H9 (cell line): ENCODE results near the gene GPC6. TPM values are rescaled to one million over a fixed set of nuclear protein-coding genes. Genes with fewer than 3 reads are reported as not detected.

Experiments
- DNase-seq: peaks from one replicate; pipeline ENCODE4 v3.0.0-alpha.2; 2017
- H2AFZ ChIP-seq: one replicate; pipeline ENCODE4 v1.6.1; 2013; ENCODE audit warnings: mild to moderate bottlenecking, low read length, control low read depth, moderate library complexity
- H2AK5ac ChIP-seq: 2 replicates; pipeline ENCODE4 v1.6.1; 2013; ENCODE audit warnings: low read length, control low read depth, mixed read lengths; ENCODE audit not compliant: insufficient read length
- H2BK120ac ChIP-seq: one replicate; pipeline ENCODE4 v1.6.1; 2013; ENCODE audit warnings: low read depth, mild to moderate bottlenecking, low read length, control low read depth, inconsistent platforms; ENCODE audit not compliant: poor library complexity, severe bottlenecking
- H2BK12ac ChIP-seq: 2 replicates; pipeline ENCODE4 v1.6.1; 2013; ENCODE audit warnings: low read length, control low read depth, mixed read lengths, low read depth; ENCODE audit not compliant: insufficient read length
- H2BK15ac ChIP-seq: 2 replicates; pipeline ENCODE4 v1.6.1; 2013; ENCODE audit warnings: low read depth, low read length, control low read depth
- H2BK20ac ChIP-seq: one replicate; pipeline ENCODE4 v1.6.1; 2013; ENCODE audit warnings: low read depth, mild to moderate bottlenecking, low read length, control low read depth, inconsistent platforms; ENCODE audit not compliant: poor library complexity, severe bottlenecking
- H2BK5ac ChIP-seq: 2 replicates; pipeline ENCODE4 v1.6.1; 2013; ENCODE audit warnings: low read length, control low read depth, mixed read lengths; ENCODE audit not compliant: insufficient read length
- H3K14ac ChIP-seq: 2 replicates; pipeline ENCODE4 v1.6.1; 2013; ENCODE audit warnings: low read length, control low read depth; ENCODE audit not compliant: insufficient read depth
- H3K18ac ChIP-seq: 2 replicates; pipeline ENCODE4 v1.6.1; 2013; ENCODE audit warnings: low read depth, mild to moderate bottlenecking, mixed read lengths, low read length, control low read depth; ENCODE audit not compliant: insufficient read length
- H3K23ac ChIP-seq: 2 replicates; pipeline ENCODE4 v1.6.1; 2013; ENCODE audit warnings: low read length, control low read depth, mixed read lengths, low read depth; ENCODE audit not compliant: insufficient read length
- H3K23me2 ChIP-seq: 2 replicates; pipeline ENCODE4 v1.6.1; 2013; ENCODE audit warnings: low read depth, mild to moderate bottlenecking, mixed read lengths, low read length, control low read depth; ENCODE audit not compliant: insufficient read length, poor library complexity, severe bottlenecking
- H3K27ac ChIP-seq: 2 replicates; pipeline ENCODE4 v1.5.1; 2013; ENCODE audit warnings: low read length, control low read depth, mixed read lengths, low read depth; ENCODE audit not compliant: insufficient read length
- H3K27me3 ChIP-seq: 2 replicates; pipeline ENCODE4 v1.6.1; 2013; ENCODE audit warnings: low read length, control low read depth, inconsistent platforms; ENCODE audit not compliant: insufficient read depth
- H3K4ac ChIP-seq: 2 replicates; pipeline ENCODE4 v1.6.1; 2013; ENCODE audit warnings: low read depth, mild to moderate bottlenecking, control low read depth, inconsistent platforms, low read length, moderate library complexity
- H3K4me1 ChIP-seq: 2 replicates; pipeline ENCODE4 v1.6.1; 2013; ENCODE audit warnings: low read length, control low read depth, inconsistent platforms; ENCODE audit not compliant: insufficient read depth
- H3K4me2 ChIP-seq: 2 replicates; pipeline ENCODE4 v1.6.1; 2013; ENCODE audit warnings: low read length, control low read depth, mixed read lengths; ENCODE audit not compliant: insufficient read length, insufficient read depth
- H3K56ac ChIP-seq: 2 replicates; pipeline ENCODE4 v1.6.1; 2013; ENCODE audit warnings: low read depth, mild to moderate bottlenecking, mixed read lengths, low read length, control low read depth; ENCODE audit not compliant: insufficient read length
- H3K79me1 ChIP-seq: 2 replicates; pipeline ENCODE4 v1.6.1; 2013; ENCODE audit warnings: low read depth, mild to moderate bottlenecking, moderate library complexity, low read length, control low read depth, inconsistent platforms; ENCODE audit not compliant: insufficient read depth, poor library complexity, severe bottlenecking
- H3K79me2 ChIP-seq: 2 replicates; pipeline ENCODE4 v1.6.1; 2013; ENCODE audit warnings: low read length, control low read depth, inconsistent platforms; ENCODE audit not compliant: insufficient read depth
- H3K9ac ChIP-seq: 2 replicates; pipeline ENCODE4 v1.6.1; 2013; ENCODE audit warnings: low read length, control low read depth, mixed read lengths; ENCODE audit not compliant: insufficient read length; ENCODE audit errors: extremely low read depth
- H3K9me3 ChIP-seq: one replicate; pipeline ENCODE4 v1.6.1; 2013; ENCODE audit warnings: low read depth, low read length, inconsistent platforms; ENCODE audit not compliant: control insufficient read depth
- H3T11ph ChIP-seq: one replicate; pipeline ENCODE4 v1.6.1; 2013; ENCODE audit warnings: mild to moderate bottlenecking, low read length, control low read depth, inconsistent platforms
- H4K20me1 ChIP-seq: one replicate; pipeline ENCODE4 v1.6.1; 2013; ENCODE audit not compliant: control insufficient read depth, insufficient read length, insufficient read depth
- H4K5ac ChIP-seq: 2 replicates; pipeline ENCODE4 v1.6.1; 2013; ENCODE audit warnings: low read depth, mild to moderate bottlenecking, mixed read lengths, low read length, control low read depth; ENCODE audit not compliant: insufficient read length
- H4K8ac ChIP-seq: replicated peaks from 2 replicates; pipeline ENCODE4 v1.6.1; 2013; ENCODE audit warnings: low read length, control low read depth, mixed read lengths, low read depth; ENCODE audit not compliant: insufficient read length
- H4K91ac ChIP-seq: 2 replicates; pipeline ENCODE4 v1.6.1; 2013; ENCODE audit warnings: low read depth, mild to moderate bottlenecking, moderate library complexity, mixed read lengths, low read length, control low read depth; ENCODE audit not compliant: insufficient read length
- H3K27ac Mint-ChIP-seq, 3 experiments: 2 replicates in 2 of 3; 3 replicates in 1 of 3; pipeline ENCODE4 v1.8.0; 2020 to 2021; ENCODE audit warnings: mixed read lengths in 3 of 3, mild to moderate bottlenecking in 1 of 3, moderate library complexity in 1 of 3
- H3K27me3 Mint-ChIP-seq: 2 replicates; pipeline ENCODE4 v1.8.0; 2021; ENCODE audit warnings: low read depth, mild to moderate bottlenecking, moderate library complexity, mixed read lengths
- H3K36me3 Mint-ChIP-seq, 3 experiments: 2 replicates in 2 of 3; 3 replicates in 1 of 3; pipeline ENCODE4 v1.8.0; 2020 to 2021; ENCODE audit warnings: low read depth in 3 of 3, mixed read lengths in 3 of 3; ENCODE audit not compliant: insufficient read depth in 1 of 3
- H3K4me1 Mint-ChIP-seq, 2 experiments: 2 replicates each; pipeline ENCODE4 v1.8.0; 2020; ENCODE audit warnings: mixed read lengths in 2 of 2
- H3K4me3 Mint-ChIP-seq, 2 experiments: 2 replicates in 1 of 2; 3 replicates in 1 of 2; pipeline ENCODE4 v1.8.0; 2020 to 2021; ENCODE audit warnings: mild to moderate bottlenecking in 2 of 2, mixed read lengths in 2 of 2, moderate library complexity in 1 of 2
- H3K9me3 Mint-ChIP-seq, 2 experiments: 2 replicates in 1 of 2; 3 replicates in 1 of 2; pipeline ENCODE4 v1.8.0; 2020; ENCODE audit warnings: mild to moderate bottlenecking in 2 of 2, mixed read lengths in 2 of 2, moderate library complexity in 1 of 2
- WGBS: extraction: QIAGEN DNeasy Blood & Tissue Kit; methylation state at CpG from one replicate; pipeline ENCODE4 v1.1.7; 2013; ENCODE audit warnings: missing lambda C conversion rate, low lambda C conversion rate, mixed read lengths; ENCODE audit not compliant: insufficient read length; ENCODE audit errors: extremely low coverage; 5-methylcytosine and 5-hydroxymethylcytosine counted together
- total RNA-seq: library from RNA; stranded (reverse); gene quantifications from 2 replicates; pipeline ENCODE4 v1.2.1, GENCODE V29; 2021
- TF ChIP-seq, protein P1 (sequence below): fragments of 200-600 bp; sonication (generic); conservative IDR thresholded peaks from 3 replicates; pipeline ENCODE4 v1.8.0; 2021; ENCODE audit warnings: antibody characterized with exemption, mild to moderate bottlenecking

The GPC6 gene
- total RNA-seq, 1 experiment from 2014 or later, result 15.6 TPM

DNA sequence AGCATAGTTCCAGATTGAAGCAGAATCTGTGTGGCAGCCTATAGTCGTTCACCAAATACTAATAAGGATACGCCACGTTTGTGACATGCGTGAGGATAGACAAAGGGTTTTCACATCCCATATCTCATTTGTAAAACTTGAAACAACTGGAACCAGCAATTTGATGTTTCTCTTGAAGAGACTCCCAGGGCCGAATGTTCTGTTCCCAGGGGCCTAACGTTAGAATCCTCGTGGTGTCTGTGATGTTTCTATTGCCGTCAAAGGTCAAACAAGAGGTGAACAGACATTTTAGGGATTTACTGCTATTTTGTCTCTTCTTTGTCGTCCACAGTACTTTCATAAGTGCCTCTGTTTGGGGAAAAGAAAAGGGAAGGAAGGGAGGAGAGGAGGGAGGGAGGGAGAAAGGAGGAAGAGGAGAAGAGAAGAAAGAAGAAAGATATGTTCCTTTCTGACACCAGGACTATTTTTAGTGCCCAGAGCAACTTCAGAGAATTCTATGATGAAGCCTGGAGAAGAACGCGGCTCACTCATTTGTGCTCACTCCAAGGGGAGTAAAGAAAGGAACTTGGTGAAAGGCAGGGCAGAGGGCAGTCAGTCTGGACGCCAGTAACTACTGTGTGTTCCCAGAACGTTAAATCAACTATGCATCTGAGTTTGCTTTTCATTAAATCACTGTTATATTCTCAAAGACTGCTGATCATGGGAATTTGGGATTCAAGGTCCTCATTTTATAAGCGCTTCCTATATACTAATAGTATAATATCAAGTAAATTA lies 1098.3 kb downstream of the GPC6 start:
- H4K20me1 ChIP-seq, result no peaks in the 10 kb centered on the region
- no peak overlapping the region for H3T11ph ChIP-seq
- TF ChIP-seq, protein P1, sequence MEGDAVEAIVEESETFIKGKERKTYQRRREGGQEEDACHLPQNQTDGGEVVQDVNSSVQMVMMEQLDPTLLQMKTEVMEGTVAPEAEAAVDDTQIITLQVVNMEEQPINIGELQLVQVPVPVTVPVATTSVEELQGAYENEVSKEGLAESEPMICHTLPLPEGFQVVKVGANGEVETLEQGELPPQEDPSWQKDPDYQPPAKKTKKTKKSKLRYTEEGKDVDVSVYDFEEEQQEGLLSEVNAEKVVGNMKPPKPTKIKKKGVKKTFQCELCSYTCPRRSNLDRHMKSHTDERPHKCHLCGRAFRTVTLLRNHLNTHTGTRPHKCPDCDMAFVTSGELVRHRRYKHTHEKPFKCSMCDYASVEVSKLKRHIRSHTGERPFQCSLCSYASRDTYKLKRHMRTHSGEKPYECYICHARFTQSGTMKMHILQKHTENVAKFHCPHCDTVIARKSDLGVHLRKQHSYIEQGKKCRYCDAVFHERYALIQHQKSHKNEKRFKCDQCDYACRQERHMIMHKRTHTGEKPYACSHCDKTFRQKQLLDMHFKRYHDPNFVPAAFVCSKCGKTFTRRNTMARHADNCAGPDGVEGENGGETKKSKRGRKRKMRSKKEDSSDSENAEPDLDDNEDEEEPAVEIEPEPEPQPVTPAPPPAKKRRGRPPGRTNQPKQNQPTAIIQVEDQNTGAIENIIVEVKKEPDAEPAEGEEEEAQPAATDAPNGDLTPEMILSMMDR, result no peak
- H3K27ac ChIP-seq, result no peak overlapping the region
- H4K8ac ChIP-seq, result no peak overlapping the region
- no peak overlapping the region for H2BK15ac ChIP-seq
- H2BK20ac ChIP-seq, result no peak overlapping the region
- H2BK120ac ChIP-seq, result no peak overlapping the region
- H3K27ac Mint-ChIP-seq, result no peak overlapping the region; a peak in 1 of 7 replicates
- no peak overlapping the region for H3K4me3 Mint-ChIP-seq
- H3K4me1 Mint-ChIP-seq, result peaks cover 9% of the 10 kb centered on the region in 2 experiments
- H3K4me2 ChIP-seq, result no peak overlapping the region
- H3K27me3 Mint-ChIP-seq, result no peaks in the 10 kb centered on the region; the same call in none of the 2 replicates
- H2AK5ac ChIP-seq, result no peak overlapping the region
- H3K23me2 ChIP-seq, result no peaks in the 10 kb centered on the region
- no peak overlapping the region for H2BK12ac ChIP-seq
- H3K9me3 ChIP-seq, result no peaks in the 10 kb centered on the region
- H3K56ac ChIP-seq, result no peak overlapping the region
- no peaks in the 10 kb centered on the region for H3K9me3 Mint-ChIP-seq
- H2AFZ ChIP-seq, result no peak overlapping the region
- no peak overlapping the region for H2BK5ac ChIP-seq
- no peak for DNase-seq
- H3K79me2 ChIP-seq, result no peaks in the 10 kb centered on the region
- no peaks in the 10 kb centered on the region for H3K79me1 ChIP-seq
- H3K14ac ChIP-seq, result no peak overlapping the region
- no peak overlapping the region for H3K18ac ChIP-seq
- no peaks in the 10 kb centered on the region for H3K27me3 ChIP-seq
- no CpG with 5 or more reads among the region's 14 CpGs for WGBS
- no peak overlapping the region for H3K4ac ChIP-seq
- no peak overlapping the region for H3K9ac ChIP-seq
- H3K36me3 Mint-ChIP-seq, result no peaks in the 10 kb centered on the region
- H3K4me1 ChIP-seq, result peaks cover 4% of the 10 kb centered on the region; the same call in 1 of the 2 replicates
- H4K91ac ChIP-seq, result no peak overlapping the region
- H3K23ac ChIP-seq, result no peak overlapping the region
- no peak overlapping the region for H4K5ac ChIP-seq
